ENCODE measurements around the gene NOTCH2. TPM values are rescaled to one million over a fixed set of nuclear protein-coding genes. Genes with fewer than 3 reads are reported as not detected.

The NOTCH2 gene
- total RNA-seq, 1 experiment from 2014 or later = 78.5 TPM

DNA sequence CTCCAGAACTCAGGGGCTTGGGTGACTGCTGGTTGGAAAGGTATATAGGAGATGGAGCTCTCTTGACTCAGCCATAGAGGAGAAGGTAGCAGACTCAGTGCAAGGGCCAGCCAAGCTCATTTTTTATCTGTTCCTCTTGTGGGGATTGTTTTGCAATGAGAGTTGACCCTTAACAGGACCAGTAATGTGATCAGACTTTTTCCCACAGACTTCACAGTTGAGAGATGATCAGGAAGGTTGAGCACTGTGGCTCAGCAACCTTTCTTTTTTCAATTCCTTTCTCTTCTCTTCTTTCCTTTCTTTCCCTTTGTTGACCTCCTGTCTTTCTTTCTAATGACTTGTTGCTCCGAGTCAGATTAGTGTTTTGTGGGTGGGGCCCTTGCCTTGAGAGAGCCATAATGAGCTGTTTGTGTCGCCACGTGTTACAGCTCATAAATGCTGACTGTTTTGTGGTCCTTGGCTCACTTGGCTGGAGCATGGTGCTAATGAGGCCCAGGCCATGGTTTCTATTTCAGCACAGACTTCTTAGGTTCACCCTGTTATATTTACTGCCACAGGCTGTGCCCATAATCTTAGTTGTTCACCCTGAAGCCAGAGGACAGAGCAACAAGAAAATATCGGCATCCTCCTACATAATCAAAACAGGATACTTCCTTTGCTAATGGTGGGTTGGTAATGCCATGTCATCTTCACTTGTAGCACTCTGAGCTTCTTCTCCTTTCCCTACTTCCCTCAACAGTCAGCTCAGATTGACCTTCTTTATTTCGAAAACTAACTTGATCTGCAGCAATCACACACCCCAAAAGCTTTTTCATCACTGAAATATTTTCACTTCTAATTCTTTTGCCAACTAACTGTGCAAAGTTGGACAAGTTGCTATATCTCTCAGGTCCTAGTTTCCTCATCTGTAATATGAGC lies 187.1 kb downstream of the NOTCH2 start:
- no peak for DNase-seq (ENCODE audit: low read depth)

- no peak for DNase-seq (ENCODE audit: low read depth)
Observed at GRCh38 chr1:119879510-119880434, 189.7 kb downstream of the NOTCH2 start.

GRCh38 chr1:119878171-119878570 lies 191.3 kb downstream of the NOTCH2 start:
- DNase-seq (ENCODE audit: low read depth) = no peak

DNA sequence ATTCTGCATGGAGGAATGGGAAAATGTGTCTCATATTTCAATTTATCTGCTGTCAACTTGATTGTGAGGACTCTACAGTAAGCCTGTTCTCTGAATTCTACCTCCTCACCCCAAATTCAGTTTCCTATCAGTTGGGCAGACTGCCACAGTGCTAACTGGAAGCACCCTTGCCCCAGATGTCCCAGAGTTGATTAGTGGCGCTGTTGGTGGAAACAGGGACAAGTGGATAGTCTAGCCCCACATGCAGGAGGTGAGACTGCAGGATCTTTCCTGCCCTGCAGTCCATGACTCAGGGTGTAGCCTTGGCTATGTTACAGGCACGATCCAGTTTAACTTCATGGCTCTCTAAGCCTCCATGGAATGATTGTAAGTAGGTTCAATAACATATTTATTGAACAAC lies 195.3 kb downstream of the NOTCH2 start:
- DNase-seq (ENCODE audit: low read depth) = no peak

DNA sequence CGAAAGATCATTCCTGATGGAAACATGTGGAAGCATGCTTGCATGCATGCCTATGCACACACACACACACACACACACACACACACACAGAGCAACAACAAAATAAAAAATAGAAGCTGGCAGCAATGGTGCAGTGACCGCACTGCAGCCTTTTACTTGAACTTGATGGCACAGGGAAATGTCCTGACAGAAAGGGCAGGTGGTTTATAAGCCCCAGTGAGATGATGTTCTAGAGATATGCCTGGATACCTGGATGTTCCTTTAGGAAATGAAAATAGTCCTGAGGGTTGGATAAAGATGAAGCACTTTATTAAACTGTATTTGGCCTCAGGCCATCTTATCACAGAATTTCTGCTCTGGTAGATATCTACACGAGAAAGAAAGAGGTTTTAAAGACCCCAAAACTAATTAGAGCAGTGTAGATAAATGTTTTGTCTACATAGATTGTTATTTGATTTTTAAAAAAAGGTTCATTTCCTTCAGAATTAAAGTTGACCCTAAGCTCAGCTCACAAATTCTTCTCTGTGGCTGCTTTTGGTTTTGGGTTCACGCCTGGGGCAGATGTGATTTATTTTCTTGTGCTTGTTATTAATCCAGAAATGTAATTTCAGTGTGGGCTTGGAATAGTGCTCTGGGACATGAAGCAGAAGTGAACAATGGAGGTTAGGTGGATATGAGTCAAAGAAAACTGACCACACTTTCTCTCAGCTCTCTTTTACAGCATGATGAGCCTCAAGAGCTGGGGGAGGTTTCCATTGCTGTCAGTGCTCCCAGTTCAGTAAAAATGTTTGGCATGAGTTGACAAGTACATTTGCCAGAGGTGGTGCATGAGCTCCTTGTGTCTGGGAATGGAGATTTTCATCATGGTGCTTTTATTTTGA lies 196.1 kb downstream of the NOTCH2 start:
- DNase-seq (ENCODE audit: low read depth) = peak; percentile 87

DNA sequence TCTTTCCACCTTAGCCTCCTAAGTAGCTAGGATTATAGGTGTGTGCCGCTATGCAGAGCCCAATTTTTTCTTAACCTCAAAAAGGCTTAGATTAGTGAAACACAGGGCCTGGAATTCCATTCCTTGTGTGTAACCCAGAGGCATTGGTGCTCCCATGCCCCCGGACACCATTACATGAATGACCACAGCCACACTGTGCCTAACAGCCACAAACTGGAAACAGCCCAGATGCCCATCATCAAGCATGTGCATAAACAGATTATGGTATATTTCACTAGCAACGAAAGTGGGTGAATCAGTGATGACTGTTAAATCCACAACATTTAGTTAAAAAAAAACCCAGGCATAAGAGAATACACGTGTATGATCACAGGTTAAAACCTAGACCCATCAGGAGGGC lies 197.6 kb downstream of the NOTCH2 start:
- DNase-seq (ENCODE audit: low read depth) = no peak

GRCh38 chr1:119870917-119871596 lies 198.4 kb downstream of the NOTCH2 start:
- peak; percentile 71 for DNase-seq (ENCODE audit: low read depth)

DNA sequence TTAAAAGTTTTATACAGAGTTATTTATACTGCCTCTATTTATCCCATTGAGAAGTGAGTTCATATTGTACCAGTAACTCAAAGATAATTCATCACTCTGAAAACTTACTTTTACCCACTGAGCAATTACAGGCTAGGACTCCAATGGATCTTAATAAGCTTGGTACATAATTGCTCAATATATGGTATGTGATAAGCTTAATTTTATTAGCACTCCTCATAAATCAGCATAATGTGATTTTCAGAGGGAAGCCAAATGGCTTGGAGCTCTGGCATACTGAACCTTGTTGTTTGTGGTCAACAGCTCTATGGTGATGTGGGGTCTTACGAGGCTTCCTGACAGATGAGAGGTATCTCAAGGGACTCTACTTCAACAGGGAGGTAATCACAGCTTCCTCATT lies 199.5 kb downstream of the NOTCH2 start:
- DNase-seq (ENCODE audit: low read depth) = no peak

- DNase-seq (ENCODE audit: low read depth) = no peak
Observed at GRCh38 chr1:119868176-119868575, 201.3 kb downstream of the NOTCH2 start.

- DNase-seq (ENCODE audit: low read depth) = no peak
Observed at GRCh38 chr1:119866451-119866850, 203.0 kb downstream of the NOTCH2 start.

DNA sequence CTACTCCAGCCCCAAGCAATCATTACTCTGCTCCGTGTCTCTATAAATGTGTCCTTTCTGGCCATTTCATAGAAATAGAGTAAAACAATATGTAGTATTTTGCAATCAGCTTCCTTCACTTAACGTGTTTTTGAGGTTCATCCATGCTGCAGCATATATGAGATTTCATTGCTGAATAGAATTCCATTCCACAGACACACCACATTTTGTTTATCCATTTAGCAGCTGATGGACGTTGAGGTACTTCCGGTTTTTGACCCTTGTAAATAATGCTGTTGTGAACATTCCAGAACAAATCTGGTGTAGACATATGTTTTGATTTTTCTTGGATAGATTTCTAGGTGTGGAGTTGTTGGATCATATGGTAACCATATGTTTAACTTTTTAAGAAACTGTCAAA lies 203.8 kb downstream of the NOTCH2 start:
- no peak for DNase-seq (ENCODE audit: low read depth)

DNA sequence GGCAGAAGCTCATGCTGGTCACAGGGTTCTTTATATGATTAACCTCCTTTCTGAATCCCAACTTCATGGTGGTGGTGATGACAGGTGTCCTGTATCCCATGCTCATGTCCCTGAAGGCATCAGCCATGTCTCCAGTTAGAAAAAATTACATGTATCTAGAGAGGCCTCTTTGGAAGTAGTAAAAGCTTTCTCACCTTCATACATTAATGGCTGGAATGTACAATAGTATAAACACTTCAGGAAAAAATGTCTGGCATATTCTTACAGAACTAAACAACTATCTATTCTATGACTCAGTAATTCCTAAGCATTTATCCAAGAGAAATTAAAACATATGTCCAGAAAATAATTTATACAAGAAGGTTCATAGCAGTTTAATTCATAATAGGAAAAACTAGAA lies 207.2 kb downstream of the NOTCH2 start:
- DNase-seq (ENCODE audit: low read depth) = no peak

Other genes with a start within 250 kb of the NOTCH2 start
- not detected in 2 replicates for gene ADAM30, start 173.1 kb downstream of the NOTCH2 start, total RNA-seq (2014; rRNA removed; shearing (Covaris generic))
- 15.0 and 17.7 TPM in 2 replicates for gene SEC22B, start 106.9 kb upstream of the NOTCH2 start, total RNA-seq (2014; rRNA removed; shearing (Covaris generic))